HepG2 (cell line): ENCODE data around the gene BHMT. TPM values are rescaled to one million over a fixed set of nuclear protein-coding genes. Genes with fewer than 3 reads are reported as not detected.

ENCODE experiments used
- ADNP ChIP-seq: sonication (generic); formaldehyde crosslinking; IDR thresholded peaks from 2 replicates; pipeline ENCODE4 v1.4.0; 2020; ENCODE audit warnings: missing genetic modification reagents
- FOXJ3 ChIP-seq: sonication (generic); formaldehyde crosslinking; IDR thresholded peaks from 2 replicates; pipeline ENCODE4 v1.4.0; 2020; ENCODE audit warnings: missing genetic modification reagents, mild to moderate bottlenecking, borderline replicate concordance
- GABPB1 ChIP-seq: IDR thresholded peaks from 2 replicates; pipeline ENCODE4 v1.6.1; 2016; ENCODE audit warnings: mild to moderate bottlenecking, missing genetic modification reagents, moderate library complexity, missing compliant biosample characterization
- GTF2F1 ChIP-seq: fragments of 150-350 bp; IDR thresholded peaks from 2 replicates; pipeline ENCODE4 v1.6.1; 2014; ENCODE audit warnings: low read length
- KDM1A ChIP-seq: IDR thresholded peaks from 2 replicates; pipeline ENCODE4 v1.6.1; 2016; ENCODE audit warnings: missing compliant biosample characterization
- MLX ChIP-seq: IDR thresholded peaks from 2 replicates; pipeline ENCODE4 v1.6.1; 2016
- NFYC ChIP-seq: IDR thresholded peaks from 2 replicates; pipeline ENCODE4 v1.6.1; 2016; ENCODE audit warnings: missing genetic modification reagents, missing compliant biosample characterization
- PCBP2 ChIP-seq: fragments of 200-400 bp; formaldehyde crosslinking; optimal IDR thresholded peaks from 2 replicates; pipeline ENCODE3; 2018; ENCODE audit warnings: low read length, low read depth; ENCODE audit not compliant: poor library complexity, severe bottlenecking
- PHF21A ChIP-seq: sonication (generic); formaldehyde crosslinking; IDR thresholded peaks from 2 replicates; pipeline ENCODE4 v1.5.0; 2020; ENCODE audit warnings: mild to moderate bottlenecking, missing genetic modification reagents
- PRDM10 ChIP-seq: sonication (generic); formaldehyde crosslinking; IDR thresholded peaks from 2 replicates; pipeline ENCODE4 v1.4.0; 2020; ENCODE audit warnings: low read depth, missing genetic modification reagents
- SMYD3 ChIP-seq: sonication (generic); formaldehyde crosslinking; IDR thresholded peaks from 2 replicates; pipeline ENCODE4 v1.8.1; 2023; ENCODE audit warnings: mild to moderate bottlenecking, missing genetic modification reagents
- STAG1 ChIP-seq: sonication (generic); formaldehyde crosslinking; IDR thresholded peaks from 2 replicates; pipeline ENCODE4 v1.4.0; 2020; ENCODE audit warnings: missing genetic modification reagents
- TMF1 ChIP-seq: sonication (generic); formaldehyde crosslinking; IDR thresholded peaks from 2 replicates; pipeline ENCODE4 v1.8.1; 2022; ENCODE audit warnings: low read depth, missing genetic modification reagents
- U2AF2 ChIP-seq: fragments of 200-400 bp; formaldehyde crosslinking; IDR thresholded peaks from 2 replicates; pipeline ENCODE4 v1.6.1; 2017; ENCODE audit warnings: low read depth, mild to moderate bottlenecking, low read length
- ZBTB7B ChIP-seq: sonication (generic); formaldehyde crosslinking; IDR thresholded peaks from 2 replicates; pipeline ENCODE4 v1.4.0; 2020; ENCODE audit warnings: missing genetic modification reagents
- ZFP36 ChIP-seq: fragments of 150-350 bp; IDR thresholded peaks from 2 replicates; pipeline ENCODE4 v1.6.1; 2018; ENCODE audit warnings: borderline replicate concordance, low read length, low read depth; ENCODE audit not compliant: partially characterized antibody
- ZNF10 ChIP-seq: sonication (generic); formaldehyde crosslinking; IDR thresholded peaks from 2 replicates; pipeline ENCODE4 v1.4.0; 2020; ENCODE audit warnings: mild to moderate bottlenecking, low read depth, missing genetic modification reagents, borderline replicate concordance
- ZNF350 ChIP-seq: sonication (generic); formaldehyde crosslinking; IDR thresholded peaks from 2 replicates; pipeline ENCODE4 v1.4.0; 2020; ENCODE audit warnings: mild to moderate bottlenecking, low read depth, missing genetic modification reagents, borderline replicate concordance
- ZNF451 ChIP-seq: sonication (generic); formaldehyde crosslinking; IDR thresholded peaks from 2 replicates; pipeline ENCODE4 v1.5.0; 2020; ENCODE audit warnings: mild to moderate bottlenecking, missing genetic modification reagents
- ZNF496 ChIP-seq: sonication (generic); formaldehyde crosslinking; IDR thresholded peaks from 2 replicates; pipeline ENCODE4 v1.8.1; 2023; ENCODE audit warnings: mild to moderate bottlenecking, moderate library complexity, missing genetic modification reagents; ENCODE audit not compliant: insufficient replicate concordance
- ZNF543 ChIP-seq: sonication (generic); formaldehyde crosslinking; IDR thresholded peaks from 2 replicates; pipeline ENCODE4 v1.4.0; 2020; ENCODE audit warnings: mild to moderate bottlenecking, missing genetic modification reagents
- ZNF800 ChIP-seq: sonication (generic); formaldehyde crosslinking; IDR thresholded peaks from 2 replicates; pipeline ENCODE4 v1.4.0; 2020; ENCODE audit warnings: missing genetic modification reagents
- ZSCAN25 ChIP-seq: sonication (generic); formaldehyde crosslinking; IDR thresholded peaks from 2 replicates; pipeline ENCODE4 v1.8.0; 2022; ENCODE audit warnings: mild to moderate bottlenecking, missing genetic modification reagents
- ZSCAN30 ChIP-seq: sonication (generic); formaldehyde crosslinking; IDR thresholded peaks from 2 replicates; pipeline ENCODE4 v1.5.0; 2020; ENCODE audit warnings: mild to moderate bottlenecking, missing genetic modification reagents
- polyA plus RNA-seq, 8 experiments: library from polyadenylated mRNA; depleted of rRNA in 3 of 8; stranded (reverse) in 7 of 8; unstranded in 1 of 8; fragments of >200 nt; fragmentation: Illumina TruSeq in 4 of 8; extraction: Trizol in 4 of 8; gene quantifications; 2 replicates each; pipeline versions ENCODE4 v1.2.1 to v1.2.3, GENCODE V29; 2011 to 2016; ENCODE audit warnings: low read depth in 4 of 8, missing spikeins in 1 of 8, mixed read lengths in 1 of 8; ENCODE audit not compliant: insufficient read depth in 1 of 8
- total RNA-seq, 5 experiments: library from RNA; depleted of rRNA; stranded (reverse); fragments of >200 nt; fragmentation: Illumina TruSeq; extraction: Trizol; gene quantifications; 2 replicates each; pipeline ENCODE4 v1.2.3, GENCODE V29; 2016; ENCODE audit warnings: low read depth in 1 of 5
- TF ChIP-seq, protein P1 (sequence below): sonication (generic); formaldehyde crosslinking; IDR thresholded peaks from 2 replicates; pipeline ENCODE4 v1.5.0; 2020; ENCODE audit warnings: missing genetic modification reagents

Gene BHMT
- total and polyA plus RNA-seq, 2 of the 13 experiments (the other 11 are each of a cell fraction or from before 2014, with no cell fraction given): 0.40 to 6.4 TPM

DNA sequence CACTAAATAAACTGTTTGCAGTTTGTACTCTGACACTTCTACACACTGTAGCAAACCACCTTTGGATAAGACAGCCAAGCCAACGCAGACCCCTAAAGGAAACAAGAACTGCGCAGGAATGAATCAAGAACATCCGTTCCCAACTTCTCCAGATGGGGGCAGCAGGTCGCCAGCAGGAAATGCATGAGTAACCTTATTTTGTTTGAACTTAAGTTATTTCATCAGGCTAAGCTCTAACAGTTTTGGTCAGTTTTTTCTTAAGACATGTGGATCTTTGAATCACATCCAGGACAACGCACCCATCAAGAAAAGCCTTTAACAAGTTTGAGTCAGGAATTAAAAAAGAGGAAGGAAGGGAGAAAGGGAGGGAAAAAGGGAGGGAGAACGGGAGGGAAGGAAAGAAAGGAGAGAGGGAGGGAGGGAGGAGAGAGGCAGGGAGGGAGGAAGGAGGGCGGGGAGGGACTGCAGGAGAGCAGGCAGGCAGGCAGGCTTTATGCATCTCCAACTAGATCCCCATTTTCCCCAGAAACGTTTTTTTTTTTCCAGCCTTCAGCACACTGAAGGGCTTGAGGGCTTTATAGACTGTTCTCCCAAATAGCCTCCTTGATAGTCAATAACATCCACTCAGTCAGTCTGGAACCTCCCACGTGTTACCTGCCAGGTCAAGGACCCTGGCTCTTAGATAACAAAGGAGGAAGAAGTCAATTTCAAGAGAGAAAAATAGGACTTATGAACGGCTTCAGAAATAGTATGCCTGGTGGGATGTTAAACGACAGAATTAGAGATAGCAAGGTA, 22.2 kb downstream of the BHMT start (continued):
- TF ChIP-seq MLX (CRISPR knock-in tag) (no peak), ZSCAN25 (CRISPR knock-in tag) (0 out of 2 replicates have a peak, but pooled peaks have one; percentile 25), SMYD3 (no peak), ZNF496 (CRISPR knock-in tag) (no peak), ZNF543 (no peak), GTF2F1 (no peak), ZSCAN30 (no peak), PCBP2 (peak; percentile 86), KDM1A (CRISPR knock-in tag) (no peak), NFYC (CRISPR knock-in tag) (no peak), PHF21A (no peak), ZNF350 (CRISPR knock-in tag) (no peak), ZNF10 (CRISPR knock-in tag) (no peak), STAG1 (CRISPR knock-in tag) (peak; percentile 76), TMF1 (no peak), ZNF800 (CRISPR knock-in tag) (no peak), FOXJ3 (CRISPR knock-in tag) (no peak), ZBTB7B (CRISPR knock-in tag) (0 out of 2 replicates have a peak, but pooled peaks have one; percentile 22), U2AF2 (no peak), ZNF451 (CRISPR knock-in tag) (no peak), PRDM10 (CRISPR knock-in tag) (no peak), ADNP (CRISPR knock-in tag) (no peak), ZFP36 (no peak), GABPB1 (CRISPR knock-in tag) (peak; percentile 33; the same call in 1 of the 2 replicates)
- TF ChIP-seq, protein P1, sequence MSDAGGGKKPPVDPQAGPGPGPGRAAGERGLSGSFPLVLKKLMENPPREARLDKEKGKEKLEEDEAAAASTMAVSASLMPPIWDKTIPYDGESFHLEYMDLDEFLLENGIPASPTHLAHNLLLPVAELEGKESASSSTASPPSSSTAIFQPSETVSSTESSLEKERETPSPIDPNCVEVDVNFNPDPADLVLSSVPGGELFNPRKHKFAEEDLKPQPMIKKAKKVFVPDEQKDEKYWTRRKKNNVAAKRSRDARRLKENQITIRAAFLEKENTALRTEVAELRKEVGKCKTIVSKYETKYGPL (CRISPR knock-in tag): no peak
